NCI-H2029 (cell line): ENCODE results near the gene RARB.

Experiments
- DNase-seq: peaks from one replicate; lab custom pipeline; 2025; lab: John Stamatoyannopoulos, UW

RARB gene

DNA sequence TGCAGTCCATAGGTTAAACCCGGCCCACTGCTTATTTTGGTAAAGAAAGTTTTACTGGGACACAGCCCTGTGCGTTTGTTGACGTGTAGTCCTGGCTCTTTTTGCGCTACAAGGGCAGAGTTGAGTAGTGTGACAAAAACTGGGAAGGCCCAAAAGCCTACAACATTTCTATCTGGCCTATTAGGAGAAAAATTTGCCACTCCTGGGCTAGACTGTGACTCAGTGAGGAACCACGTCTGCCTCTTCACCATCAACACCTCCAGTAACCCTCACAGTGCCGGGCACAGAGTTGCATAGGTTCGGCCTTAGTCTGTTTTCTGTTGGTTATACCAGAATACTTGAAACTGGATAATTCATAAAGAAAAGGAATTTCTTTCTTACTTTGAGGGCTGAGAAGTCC lies 126.3 kb downstream of the RARB start:
- DNase-seq = no peak

- no peak for DNase-seq
Observed at GRCh38 chr3:25555695-25556437, 127.8 kb downstream of the RARB start.

GRCh38 chr3:25556447-25556846 lies 128.4 kb downstream of the RARB start:
- DNase-seq = no peak

GRCh38 chr3:25557694-25558093 lies 129.6 kb downstream of the RARB start:
- DNase-seq = no peak

DNA sequence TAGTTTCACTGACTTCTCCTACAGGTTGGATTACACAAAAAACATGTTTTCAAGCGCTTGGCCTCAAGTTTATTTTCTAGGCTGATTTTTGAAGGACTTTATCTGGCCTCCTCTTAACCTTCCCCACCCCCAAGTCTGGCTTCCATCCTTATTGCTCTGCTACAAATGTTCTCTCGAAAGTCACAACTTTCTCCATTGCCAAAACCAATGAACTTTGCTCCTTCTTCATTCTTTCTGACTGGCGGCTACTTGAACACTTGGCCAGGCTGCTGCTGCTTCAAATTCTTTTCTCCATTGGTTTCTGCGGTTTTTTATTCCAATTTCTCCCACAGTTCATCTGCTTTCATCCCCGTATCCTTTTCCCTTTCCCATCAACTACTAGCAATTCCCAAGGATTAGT lies 130.1 kb downstream of the RARB start:
- no peak for DNase-seq

- no peak for DNase-seq
Observed at GRCh38 chr3:25558796-25559195, 130.7 kb downstream of the RARB start.

DNA sequence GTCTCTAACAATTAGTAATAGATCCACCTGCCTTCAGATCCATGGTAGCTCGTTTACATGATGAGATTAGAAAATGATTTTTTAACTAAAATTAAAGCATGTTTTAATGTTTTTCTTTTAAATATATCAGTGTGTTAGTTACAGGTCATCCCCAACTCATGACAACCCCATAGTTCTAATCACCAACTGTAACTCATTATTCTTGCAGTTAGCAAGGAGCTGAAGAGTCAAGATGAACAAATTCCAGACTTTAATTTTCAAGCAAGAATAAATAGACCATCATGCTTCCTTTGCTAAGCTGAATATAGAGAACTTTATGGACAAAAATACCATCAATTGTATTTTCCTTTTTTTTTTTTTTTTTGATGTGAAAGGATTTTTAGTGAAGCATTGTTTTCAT lies 135.5 kb downstream of the RARB start:
- no peak for DNase-seq

- no peak for DNase-seq
Observed at GRCh38 chr3:25564075-25564474, 136.0 kb downstream of the RARB start.

DNA sequence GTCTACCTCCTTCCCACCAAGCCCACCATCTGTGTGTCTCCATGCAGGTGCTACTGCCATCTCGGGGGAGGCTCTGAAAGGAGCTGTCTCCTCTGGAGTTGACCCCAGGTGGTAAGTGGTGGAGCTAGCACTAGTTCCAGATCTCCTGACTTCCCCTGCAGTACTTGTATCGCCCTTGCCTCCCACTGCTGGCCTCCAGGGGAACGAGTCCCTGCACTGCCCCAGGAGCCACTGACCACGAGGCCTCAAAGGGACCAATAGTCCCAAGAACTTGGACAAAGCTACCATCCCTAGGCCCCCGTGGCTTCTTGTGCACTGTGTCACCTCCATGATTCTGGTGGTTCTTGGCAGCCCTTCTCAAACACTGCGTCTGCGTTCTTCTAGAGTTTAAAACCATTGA lies 137.7 kb downstream of the RARB start:
- no peak for DNase-seq

DNA sequence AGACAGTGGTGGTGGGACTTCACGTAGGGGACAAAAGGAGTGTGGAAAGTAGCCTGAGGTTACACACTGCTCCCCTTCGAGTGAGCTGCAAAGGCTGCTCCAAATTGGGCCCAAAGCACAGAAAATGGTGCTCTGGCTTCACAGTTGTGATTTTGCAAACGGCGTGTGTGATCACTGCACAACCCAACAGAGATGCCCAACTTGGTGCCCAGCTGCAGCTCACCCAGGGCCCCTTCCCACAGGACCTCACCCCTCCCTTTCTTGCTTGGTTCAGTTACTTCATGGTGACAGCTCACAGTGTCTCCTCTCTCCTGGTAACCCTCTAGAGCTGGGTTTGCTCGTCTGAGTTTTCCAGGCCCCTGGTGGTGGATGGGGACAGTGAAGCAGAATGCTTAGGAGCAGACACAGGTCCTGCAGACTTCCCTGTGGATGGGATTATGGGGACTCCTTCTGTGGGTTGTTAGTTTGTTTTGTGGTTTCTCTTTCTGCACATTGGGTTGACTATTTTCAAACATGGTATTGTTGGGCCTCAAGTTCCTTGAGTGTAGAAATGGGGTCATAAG lies 138.4 kb downstream of the RARB start:
- DNase-seq = no peak

DNA sequence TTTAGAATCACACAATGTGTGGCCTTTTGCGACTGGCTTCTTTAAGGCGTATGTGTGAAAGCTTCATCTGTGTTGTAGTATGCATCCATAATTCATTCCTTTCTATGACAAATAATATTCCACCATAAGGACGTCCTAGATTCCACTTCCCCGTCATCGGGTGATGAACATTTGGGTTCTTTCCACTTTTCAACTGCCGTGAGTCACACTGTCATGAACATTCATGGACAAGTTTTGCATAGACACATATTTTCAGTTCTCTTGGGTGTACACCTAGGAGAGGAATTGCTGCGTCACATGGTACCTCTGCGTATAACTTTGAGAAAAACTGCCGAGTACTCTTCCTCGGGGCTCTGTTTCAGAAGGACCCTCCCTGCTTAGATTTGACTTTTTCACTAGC lies 139.3 kb downstream of the RARB start:
- no peak for DNase-seq

GRCh38 chr3:25567806-25568524 lies 139.9 kb downstream of the RARB start:
- no peak for DNase-seq

GRCh38 chr3:25568525-25569078 lies 140.5 kb downstream of the RARB start:
- no peak for DNase-seq

GRCh38 chr3:25571285-25571684 lies 143.2 kb downstream of the RARB start:
- DNase-seq = no peak

- DNase-seq = no peak
Observed at GRCh38 chr3:25572336-25572735, 144.3 kb downstream of the RARB start.

DNA sequence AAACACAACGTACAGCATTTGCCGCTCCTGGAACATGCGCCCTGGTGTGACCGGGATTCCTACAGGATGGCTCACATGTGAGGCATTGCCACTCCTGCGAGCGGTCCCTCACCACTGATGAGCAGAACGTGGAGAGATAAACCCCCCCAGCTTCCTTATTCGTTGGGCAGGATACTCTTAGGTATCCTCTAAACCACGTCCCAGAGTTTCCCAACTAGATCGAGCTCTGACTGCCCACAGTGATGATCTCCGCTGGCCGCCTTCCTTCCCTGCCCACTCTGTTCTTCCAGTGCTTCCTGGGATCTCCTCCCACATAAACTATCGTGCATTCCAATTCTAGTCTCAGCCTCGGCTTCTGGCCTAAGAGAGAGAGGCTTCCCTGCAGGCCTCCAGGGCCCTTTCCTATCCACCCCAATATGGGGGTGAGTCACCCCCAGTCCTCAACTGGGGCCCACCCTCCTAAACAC lies 144.9 kb downstream of the RARB start:
- DNase-seq = no peak

DNA sequence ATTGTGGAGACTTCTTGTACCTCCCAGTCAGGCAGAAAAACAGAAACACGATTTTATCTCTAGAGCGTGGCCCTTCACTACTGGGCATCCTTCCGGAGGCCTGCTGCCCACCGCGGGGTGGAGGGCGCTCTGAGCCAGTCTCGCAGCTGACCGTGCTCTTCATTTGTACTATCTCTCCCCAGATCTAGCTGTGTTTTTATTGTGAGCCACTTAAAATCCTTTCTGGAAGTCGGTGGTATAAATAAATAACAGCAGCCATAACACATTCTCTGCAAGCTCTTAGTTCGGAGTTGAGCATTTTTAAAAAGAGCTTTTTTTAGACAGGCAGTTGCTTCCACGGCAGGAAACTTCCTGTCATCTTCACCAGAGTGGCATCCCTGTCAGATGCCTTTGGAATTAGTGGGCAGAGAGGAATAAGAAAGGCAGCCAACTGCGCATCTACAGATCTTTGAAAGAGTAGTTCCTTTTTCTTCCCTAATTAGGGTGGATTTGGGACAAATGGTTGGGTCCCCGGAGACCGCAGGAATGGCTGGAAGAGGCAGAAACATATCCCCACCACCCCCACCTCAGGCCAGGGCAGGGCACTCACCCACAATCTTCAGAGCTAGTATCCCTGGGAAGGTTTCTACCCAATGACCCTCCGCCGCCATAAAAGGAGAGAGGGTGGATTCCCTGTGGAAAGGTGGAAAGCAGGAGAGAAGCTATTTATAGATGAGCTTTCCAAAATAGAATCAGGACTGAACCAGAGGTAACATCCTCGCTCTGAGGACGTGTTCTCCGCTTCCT lies 145.5 kb downstream of the RARB start:
- no peak for DNase-seq

DNA sequence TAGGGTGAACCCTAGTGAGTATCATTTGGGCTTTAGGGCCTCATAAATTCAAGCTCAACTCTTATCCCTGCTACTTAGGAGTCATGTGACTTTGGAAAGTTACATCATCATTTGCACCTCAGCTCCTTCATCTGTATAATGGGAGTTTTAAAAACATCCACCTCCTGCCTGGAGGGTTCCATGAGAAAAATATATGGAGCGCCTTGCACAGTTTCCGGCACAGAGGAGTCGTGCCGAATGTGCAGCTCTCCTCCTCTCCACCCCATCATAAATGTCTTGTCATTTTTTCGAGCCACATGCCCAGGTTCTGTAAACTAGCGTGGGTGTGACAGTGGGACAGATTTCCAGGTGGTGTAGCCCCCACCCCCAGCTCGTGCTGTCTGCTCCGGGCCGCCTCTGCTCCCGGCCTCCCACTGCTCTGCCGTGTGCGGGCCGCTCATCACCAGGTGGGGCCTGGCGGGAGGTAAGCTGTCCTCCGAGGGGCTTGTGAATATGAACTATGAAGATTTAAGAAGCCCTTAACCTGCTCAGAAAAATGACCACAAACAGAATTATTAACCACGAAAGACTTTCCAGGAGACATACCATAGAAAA lies 146.2 kb downstream of the RARB start:
- no peak for DNase-seq

GRCh38 chr3:25575001-25575400 lies 146.9 kb downstream of the RARB start:
- DNase-seq = no peak

GRCh38 chr3:25576146-25576545 lies 148.1 kb downstream of the RARB start:
- no peak for DNase-seq

- no peak for DNase-seq
Observed at GRCh38 chr3:25576831-25577454, 148.9 kb downstream of the RARB start.
